HepG2 (cell line): ENCODE results near the gene CCDC69. TPM values are rescaled to one million over a fixed set of nuclear protein-coding genes. Genes with fewer than 3 reads are reported as not detected.

Experiments used
- BRF2 ChIP-seq: sonication (generic); formaldehyde crosslinking; IDR thresholded peaks from 2 replicates; pipeline ENCODE4 v1.8.1; 2022; ENCODE audit warnings: mild to moderate bottlenecking, missing genetic modification reagents
- CEBPG ChIP-seq: IDR thresholded peaks from 2 replicates; pipeline ENCODE4 v1.6.1; 2016
- FOXM1 ChIP-seq: sonication (generic); formaldehyde crosslinking; IDR thresholded peaks from 2 replicates; pipeline ENCODE4 v1.5.0; 2020; ENCODE audit warnings: missing genetic modification reagents
- HIVEP1 ChIP-seq: sonication (generic); formaldehyde crosslinking; IDR thresholded peaks from 2 replicates; pipeline ENCODE4 v1.4.0; 2020; ENCODE audit warnings: mild to moderate bottlenecking, missing genetic modification reagents
- HNRNPL ChIP-seq: fragments of 200-400 bp; formaldehyde crosslinking; IDR thresholded peaks from 2 replicates; pipeline ENCODE4 v1.6.1; 2017; ENCODE audit warnings: mild to moderate bottlenecking, low read depth, low read length
- HNRNPLL ChIP-seq: fragments of 200-400 bp; formaldehyde crosslinking; IDR thresholded peaks from 2 replicates; pipeline ENCODE4 v1.6.1; 2017; ENCODE audit warnings: mild to moderate bottlenecking, low read depth, low read length; ENCODE audit not compliant: poor library complexity, severe bottlenecking
- KDM3A ChIP-seq: IDR thresholded peaks from 2 replicates; pipeline ENCODE4 v1.6.1; 2018; ENCODE audit warnings: low read depth, missing compliant biosample characterization
- MLXIP ChIP-seq: sonication (generic); formaldehyde crosslinking; IDR thresholded peaks from 2 replicates; pipeline ENCODE4 v1.9.0; 2021; ENCODE audit warnings: missing genetic modification reagents, borderline replicate concordance
- TAF1 ChIP-seq: sonication (generic); formaldehyde crosslinking; IDR thresholded peaks from 2 replicates; pipeline ENCODE4 v1.4.0; 2020; ENCODE audit warnings: missing genetic modification reagents
- TIGD3 ChIP-seq: sonication (generic); formaldehyde crosslinking; IDR thresholded peaks from 2 replicates; pipeline ENCODE4 v1.5.1; 2020; ENCODE audit warnings: mild to moderate bottlenecking, missing genetic modification reagents, borderline replicate concordance
- TRAFD1 ChIP-seq: sonication (generic); formaldehyde crosslinking; IDR thresholded peaks from 2 replicates; pipeline ENCODE4 v1.5.1; 2020; ENCODE audit warnings: missing genetic modification reagents, mild to moderate bottlenecking, borderline replicate concordance
- TRIM22 ChIP-seq: fragments of 450-650 bp; IDR thresholded peaks from 2 replicates; pipeline ENCODE4 v1.6.1; 2017
- ZBTB38 ChIP-seq: sonication (generic); formaldehyde crosslinking; IDR thresholded peaks from 2 replicates; pipeline ENCODE4 v1.5.1; 2020; ENCODE audit warnings: mild to moderate bottlenecking, missing genetic modification reagents
- ZIK1 ChIP-seq: sonication (generic); formaldehyde crosslinking; IDR thresholded peaks from 2 replicates; pipeline ENCODE4 v1.5.0; 2020; ENCODE audit warnings: mild to moderate bottlenecking, low read depth, missing genetic modification reagents, borderline replicate concordance
- ZNF136 ChIP-seq: sonication (generic); formaldehyde crosslinking; IDR thresholded peaks from 2 replicates; pipeline ENCODE4 v1.8.1; 2022; ENCODE audit warnings: low read depth, mild to moderate bottlenecking, moderate library complexity, missing genetic modification reagents
- ZNF225 ChIP-seq: sonication (generic); formaldehyde crosslinking; IDR thresholded peaks from 2 replicates; pipeline ENCODE4 v1.4.0; 2020; ENCODE audit warnings: mild to moderate bottlenecking, missing genetic modification reagents
- ZNF251 ChIP-seq: sonication (generic); formaldehyde crosslinking; IDR thresholded peaks from 2 replicates; pipeline ENCODE4 v1.9.0; 2021; ENCODE audit warnings: mild to moderate bottlenecking, missing genetic modification reagents
- ZNF260 ChIP-seq: sonication (generic); formaldehyde crosslinking; IDR thresholded peaks from 2 replicates; pipeline ENCODE4 v1.4.0; 2020; ENCODE audit warnings: missing genetic modification reagents, low read depth, mild to moderate bottlenecking, borderline replicate concordance
- ZNF552 ChIP-seq: sonication (generic); formaldehyde crosslinking; IDR thresholded peaks from 2 replicates; pipeline ENCODE4 v1.9.0; 2022; ENCODE audit warnings: missing genetic modification reagents, mild to moderate bottlenecking, borderline replicate concordance
- polyA plus RNA-seq, 8 experiments: library from polyadenylated mRNA; depleted of rRNA in 3 of 8; stranded (reverse) in 7 of 8; unstranded in 1 of 8; fragments of >200 nt; fragmentation: Illumina TruSeq in 4 of 8; extraction: Trizol in 4 of 8; gene quantifications; 2 replicates each; pipeline versions ENCODE4 v1.2.1 to v1.2.3, GENCODE V29; 2011 to 2016; ENCODE audit warnings: low read depth in 4 of 8, missing spikeins in 1 of 8, mixed read lengths in 1 of 8; ENCODE audit not compliant: insufficient read depth in 1 of 8
- total RNA-seq, 5 experiments: library from RNA; depleted of rRNA; stranded (reverse); fragments of >200 nt; fragmentation: Illumina TruSeq; extraction: Trizol; gene quantifications; 2 replicates each; pipeline ENCODE4 v1.2.3, GENCODE V29; 2016; ENCODE audit warnings: low read depth in 1 of 5

CCDC69 gene
- total and polyA plus RNA-seq, 2 of the 13 experiments (the other 11 are each of a cell fraction or from before 2014, with no cell fraction given) = 12.2 to 45.2 TPM

- TF ChIP-seq ZNF251 (CRISPR knock-in tag) (no peak), MLXIP (CRISPR knock-in tag) (no peak), CEBPG (CRISPR knock-in tag) (no peak), TRAFD1 (no peak), ZNF552 (no peak), ZIK1 (CRISPR knock-in tag) (no peak), FOXM1 (CRISPR knock-in tag) (no peak), KDM3A (CRISPR knock-in tag) (0 out of 2 replicates have a peak, but pooled peaks have one; percentile 33), TAF1 (CRISPR knock-in tag) (peak; percentile 65; the same call in 1 of the 2 replicates), ZNF260 (CRISPR knock-in tag) (no peak), HNRNPL (no peak), HNRNPLL (peak; percentile 64), BRF2 (CRISPR knock-in tag) (peak; percentile 46; the same call in 1 of the 2 replicates), ZNF225 (CRISPR knock-in tag) (no peak; the same call in 1 of the 2 replicates), TIGD3 (CRISPR knock-in tag) (no peak), ZNF136 (CRISPR knock-in tag) (peak; percentile 68; the same call in 1 of the 2 replicates), HIVEP1 (CRISPR knock-in tag) (0 out of 2 replicates have a peak, but pooled peaks have one; percentile 34), TRIM22 (no peak), ZBTB38 (CRISPR knock-in tag) (no peak)
Measured at GRCh38 chr5:151223447-151224264, at the start of gene CCDC69 (continued).
